CD4-positive, alpha-beta T cell treated with Interleukin-6 for 4 hours (primary cell): ENCODE data around the gene ATP7A.
"Not testable (repeated sequence)": the region's sequence is repeated elsewhere in the genome, so short reads cannot be mapped to it uniquely, and the experiment has no call there.

Experiments used
- DNase-seq: peaks from one replicate; pipeline ENCODE4 v3.0.0-alpha.2; 2020; ENCODE audit warnings: mixed read lengths

Gene ATP7A

GRCh38 chrX:77910108-77910840 is at the start of gene ATP7A:
Gene ATP7A, plus strand, starts transcription at chrX:77910693. Its CDS starts 60,949 bp downstream, at chrX:77971642.
- peak; percentile 91 for DNase-seq

- no peak for DNase-seq
Measured at GRCh38 chrX:77875372-77875771, 35.1 kb upstream of the ATP7A start.

- DNase-seq, result not testable (repeated sequence)
Measured at GRCh38 chrX:77881418-77881817, 29.1 kb upstream of the ATP7A start.

GRCh38 chrX:77892887-77893286 is 17.6 kb upstream of the ATP7A start:
- no peak for DNase-seq

GRCh38 chrX:77893713-77894112 is 16.8 kb upstream of the ATP7A start:
- no peak for DNase-seq

GRCh38 chrX:77894921-77895886 is 15.3 kb upstream of the ATP7A start, which contains the start of gene MAGT1:
Gene MAGT1, minus strand, starts transcription at chrX:77895435. Its CDS starts 25 bp downstream, at chrX:77895410.
- peak; percentile 90 for DNase-seq

- DNase-seq, result peak; percentile 67
Measured at GRCh38 chrX:77899081-77899828, 11.2 kb upstream of the ATP7A start, which contains the start of gene COX7B. Gene COX7B, plus strand, starts transcription at chrX:77899468. Its CDS starts 86 bp downstream, at chrX:77899554.

GRCh38 chrX:77900688-77901087 is 9.8 kb upstream of the ATP7A start:
- DNase-seq, result no peak

GRCh38 chrX:77901506-77901905 is 9.0 kb upstream of the ATP7A start:
- DNase-seq, result no peak

GRCh38 chrX:77917294-77917933 is 6.9 kb downstream of the ATP7A start:
- no peak for DNase-seq

- DNase-seq, result no peak
Measured at GRCh38 chrX:77918568-77918967, 8.1 kb downstream of the ATP7A start.

GRCh38 chrX:77919370-77919769 is 8.9 kb downstream of the ATP7A start:
- not testable (repeated sequence) for DNase-seq

- DNase-seq, result no peak
Measured at GRCh38 chrX:77922787-77923186, 12.3 kb downstream of the ATP7A start.

GRCh38 chrX:77924320-77924859 is 13.9 kb downstream of the ATP7A start:
- no peak for DNase-seq

GRCh38 chrX:77925764-77926163 is 15.3 kb downstream of the ATP7A start:
- DNase-seq, result no peak

GRCh38 chrX:77930581-77930980 is 20.1 kb downstream of the ATP7A start:
- DNase-seq, result no peak

- no peak for DNase-seq
Measured at GRCh38 chrX:77935886-77936285, 25.4 kb downstream of the ATP7A start.

GRCh38 chrX:77936299-77936698 is 25.8 kb downstream of the ATP7A start:
- DNase-seq, result no peak

- no peak for DNase-seq
Measured at GRCh38 chrX:77937291-77937690, 26.8 kb downstream of the ATP7A start.

GRCh38 chrX:77938083-77938680 is 27.7 kb downstream of the ATP7A start:
- DNase-seq, result no peak

GRCh38 chrX:77945031-77945430 is 34.5 kb downstream of the ATP7A start:
- not testable (repeated sequence) for DNase-seq
